Measurements from ENCODE around the gene ZBTB26.

Gene ZBTB26

GRCh38 chr9:122888480-122888879 is 42.8 kb downstream of the ZBTB26 start:
- Histone ChIP-seq H2AFZ (ENCODE audit: low read length) (no peak overlapping the region), H3K4me2 (ENCODE audit: low read length) (no peak overlapping the region), H3K27ac (ENCODE audit: low read depth, low read length, poor library complexity, severe bottlenecking) (no peak overlapping the region), H3K27me3 (ENCODE audit: insufficient read depth, low read length) (no peaks in the 10 kb centered on the region), H3K4me3 (ENCODE audit: low read depth, low read length, poor library complexity, severe bottlenecking) (no peak overlapping the region), H3K9me2 (ENCODE audit: low read depth, low read length) (no peaks in the 10 kb centered on the region), H3K36me3 (ENCODE audit: insufficient read depth, low read length) (peaks cover 91% of the 10 kb centered on the region), H3K9me3 (ENCODE audit: low read length) (no peaks in the 10 kb centered on the region), H4K20me1 (ENCODE audit: insufficient read depth, low read length) (no peaks in the 10 kb centered on the region), H3K9ac (ENCODE audit: low read length) (no peak overlapping the region), H3F3A (ENCODE audit: insufficient read depth, low read length) (no peaks in the 10 kb centered on the region), H3K79me2 (ENCODE audit: insufficient read depth, low read length) (no peaks in the 10 kb centered on the region), H3K4me1 (ENCODE audit: insufficient read depth, low read length, severe bottlenecking) (no peaks in the 10 kb centered on the region)
- TF ChIP-seq EZH2 (IDR thresholded peaks at IDR 0.05; ENCODE audit: borderline replicate concordance, low read length) = no peak
- TF ChIP-seq CTCF (IDR thresholded peaks at IDR 0.05; ENCODE audit: low read length) = no peak

GRCh38 chr9:122883125-122883524 is 48.2 kb downstream of the ZBTB26 start:
- Histone ChIP-seq H3K4me2 (ENCODE audit: low read length) (no peak overlapping the region), H3K4me1 (ENCODE audit: insufficient read depth, low read length, severe bottlenecking) (no peaks in the 10 kb centered on the region), H3K36me3 (ENCODE audit: insufficient read depth, low read length) (peaks cover 87% of the 10 kb centered on the region), H3K79me2 (ENCODE audit: insufficient read depth, low read length) (no peaks in the 10 kb centered on the region), H2AFZ (ENCODE audit: low read length) (no peak overlapping the region), H3K9me2 (ENCODE audit: low read depth, low read length) (no peaks in the 10 kb centered on the region), H3K27me3 (ENCODE audit: insufficient read depth, low read length) (no peaks in the 10 kb centered on the region), H3K9ac (ENCODE audit: low read length) (no peak overlapping the region), H3K4me3 (ENCODE audit: low read depth, low read length, poor library complexity, severe bottlenecking) (no peak overlapping the region), H3K27ac (ENCODE audit: low read depth, low read length, poor library complexity, severe bottlenecking) (no peak overlapping the region), H4K20me1 (ENCODE audit: insufficient read depth, low read length) (no peaks in the 10 kb centered on the region), H3F3A (ENCODE audit: insufficient read depth, low read length) (no peaks in the 10 kb centered on the region), H3K9me3 (ENCODE audit: low read length) (no peaks in the 10 kb centered on the region)
- no peak for TF ChIP-seq EZH2 (IDR thresholded peaks at IDR 0.05; ENCODE audit: borderline replicate concordance, low read length)
- TF ChIP-seq CTCF (IDR thresholded peaks at IDR 0.05; ENCODE audit: low read length) = no peak

GRCh38 chr9:122879443-122879842 is 51.9 kb downstream of the ZBTB26 start:
- H2AFZ ChIP-seq (ENCODE audit: low read length) = no peak overlapping the region
- no peaks in the 10 kb centered on the region for H3K4me1 ChIP-seq (ENCODE audit: insufficient read depth, low read length, severe bottlenecking)
- H4K20me1 ChIP-seq (ENCODE audit: insufficient read depth, low read length) = no peaks in the 10 kb centered on the region
- no peaks in the 10 kb centered on the region for H3K9me3 ChIP-seq (ENCODE audit: low read length)
- H3F3A ChIP-seq (ENCODE audit: insufficient read depth, low read length) = no peaks in the 10 kb centered on the region
- H3K4me3 ChIP-seq (ENCODE audit: low read depth, low read length, poor library complexity, severe bottlenecking) = no peak overlapping the region
- no peak overlapping the region for H3K9ac ChIP-seq (ENCODE audit: low read length)
- no peaks in the 10 kb centered on the region for H3K9me2 ChIP-seq (ENCODE audit: low read depth, low read length)
- peaks cover 89% of the 10 kb centered on the region for H3K36me3 ChIP-seq (ENCODE audit: insufficient read depth, low read length)
- H3K79me2 ChIP-seq (ENCODE audit: insufficient read depth, low read length) = no peaks in the 10 kb centered on the region
- no peak overlapping the region for H3K27ac ChIP-seq (ENCODE audit: low read depth, low read length, poor library complexity, severe bottlenecking)
- no peak for TF ChIP-seq EZH2 (IDR thresholded peaks at IDR 0.05; ENCODE audit: borderline replicate concordance, low read length)
- no peak for TF ChIP-seq CTCF (IDR thresholded peaks at IDR 0.05; ENCODE audit: low read length)
- no peaks in the 10 kb centered on the region for H3K27me3 ChIP-seq (ENCODE audit: insufficient read depth, low read length)
- no peak overlapping the region for H3K4me2 ChIP-seq (ENCODE audit: low read length)
